IMR-90 (cell line): ENCODE data around the gene NQO2. TPM values are rescaled to one million over a fixed set of nuclear protein-coding genes. Genes with fewer than 3 reads are reported as not detected.
A peak's percentile ranks its signal among the peaks of the same experiment; 100 is the strongest.

Experiments used
- ATAC-seq: fragments of 200-7000 bp; cut with Tn5 transposase; 2 replicates; pipeline ENCODE4 v1.9.1; 2020; ENCODE audit warnings: low read depth, mild to moderate bottlenecking, moderate library complexity
- BruUV-seq: library from RNA; stranded (reverse); fragments of 400-500 nt; replicated peaks from 2 replicates; lab custom pipeline; 2021; lab: Mats Ljungman, UMichigan
- CTCF ChIA-PET: fragments of 300-600 bp; formaldehyde crosslinking; extraction: SDS; loops from one replicate; lab custom pipeline; 2021; ENCODE audit warnings: antibody characterized with exemption; lab: Yijun Ruan, JAX
- POLR2A ChIA-PET: fragments of 300-600 bp; sonication (Branson Sonifier 250); formaldehyde crosslinking; loops from one replicate; lab custom pipeline; 2022; ENCODE audit warnings: antibody characterized with exemption; ENCODE audit not compliant: unreplicated experiment; lab: Charles Lee
- DNase-seq: peaks from one replicate; pipeline ENCODE4 v3.0.0; 2013
- H2AFZ ChIP-seq: replicated peaks from 2 replicates; pipeline ENCODE3; 2013; ENCODE audit warnings: low read length, mild to moderate bottlenecking; ENCODE audit not compliant: poor library complexity
- H2AK5ac ChIP-seq: 2 replicates; pipeline ENCODE4 v1.6.1; 2013; ENCODE audit warnings: low read depth, low read length, inconsistent platforms
- H2AK9ac ChIP-seq: replicated peaks from 2 replicates; pipeline ENCODE3; 2013; ENCODE audit warnings: mild to moderate bottlenecking, low read depth, low read length, moderate library complexity; ENCODE audit not compliant: poor library complexity
- H2BK120ac ChIP-seq: 2 replicates; pipeline ENCODE4 v1.6.1; 2013; ENCODE audit warnings: low read depth, low read length, inconsistent platforms
- H2BK15ac ChIP-seq: 3 replicates; pipeline ENCODE4 v1.6.1; 2013; ENCODE audit warnings: low read depth, low read length, inconsistent platforms
- H2BK20ac ChIP-seq: 2 replicates; pipeline ENCODE4 v1.6.1; 2013; ENCODE audit warnings: low read depth, mild to moderate bottlenecking, inconsistent platforms, low read length, moderate library complexity
- H2BK5ac ChIP-seq: 2 replicates; pipeline ENCODE4 v1.6.1; 2013; ENCODE audit warnings: mild to moderate bottlenecking, low read depth, low read length, inconsistent platforms; ENCODE audit not compliant: poor library complexity, severe bottlenecking
- H3K14ac ChIP-seq: replicated peaks from 2 replicates; pipeline ENCODE4 v1.6.1; 2013; ENCODE audit warnings: low read depth, low read length, inconsistent platforms
- H3K18ac ChIP-seq: 2 replicates; pipeline ENCODE4 v1.6.1; 2013; ENCODE audit warnings: low read depth, low read length, control low read depth
- H3K23ac ChIP-seq: 2 replicates; pipeline ENCODE4 v1.6.1; 2013; ENCODE audit warnings: low read depth, low read length, inconsistent platforms
- H3K27ac ChIP-seq: 2 replicates; pipeline ENCODE4 v1.5.1; 2013; ENCODE audit warnings: mild to moderate bottlenecking, control low read depth, low read length; ENCODE audit not compliant: insufficient read depth
- H3K27me3 ChIP-seq: 2 replicates; pipeline ENCODE4 v1.6.1; 2013; ENCODE audit warnings: low read length; ENCODE audit not compliant: control insufficient read depth, insufficient read depth
- H3K36me3 ChIP-seq: 2 replicates; pipeline ENCODE4 v1.6.1; 2013; ENCODE audit warnings: low read length, mixed read lengths; ENCODE audit not compliant: control insufficient read depth, insufficient read depth
- H3K4ac ChIP-seq: 2 replicates; pipeline ENCODE4 v1.6.1; 2013; ENCODE audit warnings: low read depth, low read length, inconsistent platforms
- H3K4me1 ChIP-seq: 2 replicates; pipeline ENCODE4 v1.6.1; 2013; ENCODE audit warnings: low read length, mixed read lengths; ENCODE audit not compliant: control insufficient read depth, insufficient read depth
- H3K4me2 ChIP-seq: 2 replicates; pipeline ENCODE4 v1.6.1; 2013; ENCODE audit warnings: low read depth, mild to moderate bottlenecking, control low read depth, low read length, moderate library complexity
- H3K4me3 ChIP-seq: 2 replicates; pipeline ENCODE4 v1.5.1; 2013; ENCODE audit warnings: low read depth, mild to moderate bottlenecking, control low read depth, low read length, moderate library complexity; ENCODE audit not compliant: insufficient read depth
- H3K56ac ChIP-seq: 2 replicates; pipeline ENCODE4 v1.6.1; 2013; ENCODE audit warnings: low read length, inconsistent platforms; ENCODE audit not compliant: insufficient read depth; ENCODE audit errors: extremely low read depth
- H3K79me1 ChIP-seq, 2 experiments: 2 replicates each; pipeline ENCODE4 v1.6.1; 2013; ENCODE audit warnings: low read length in 2 of 2, inconsistent platforms in 1 of 2, low read depth in 1 of 2
- H3K9ac ChIP-seq: 2 replicates; pipeline ENCODE4 v1.6.1; 2013; ENCODE audit warnings: low read depth, low read length, control low read depth
- H3K9me1 ChIP-seq: 2 replicates; pipeline ENCODE4 v1.6.1; 2013; ENCODE audit warnings: low read length, inconsistent platforms; ENCODE audit not compliant: insufficient read depth
- H3K9me3 ChIP-seq: 2 replicates; pipeline ENCODE4 v1.6.1; 2013; ENCODE audit warnings: low read length; ENCODE audit not compliant: control insufficient read depth, insufficient read depth
- H4K20me1 ChIP-seq: 2 replicates; pipeline ENCODE4 v1.6.1; 2013; ENCODE audit warnings: low read length, inconsistent platforms; ENCODE audit not compliant: insufficient read depth
- H4K5ac ChIP-seq: 2 replicates; pipeline ENCODE4 v1.6.1; 2013; ENCODE audit warnings: mild to moderate bottlenecking, low read depth, low read length, control low read depth
- H4K8ac ChIP-seq, 2 experiments: 2 replicates each; pipeline ENCODE4 v1.6.1; 2013; ENCODE audit warnings: low read depth in 2 of 2, low read length in 2 of 2, control low read depth in 1 of 2, inconsistent platforms in 1 of 2
- H4K91ac ChIP-seq: 2 replicates; pipeline ENCODE4 v1.6.1; 2013; ENCODE audit warnings: low read depth, low read length, inconsistent platforms; ENCODE audit not compliant: insufficient read depth
- BHLHE40 ChIP-seq: fragments of 150-350 bp; IDR thresholded peaks from 2 replicates; pipeline ENCODE4 v1.6.1; 2016; ENCODE audit warnings: mild to moderate bottlenecking, low read depth, low read length
- CHD1 ChIP-seq: IDR thresholded peaks from 2 replicates; pipeline ENCODE4 v1.6.1; 2012; ENCODE audit warnings: low read depth, low read length, improper control_type of control experiment
- MAZ ChIP-seq: IDR thresholded peaks from 2 replicates; pipeline ENCODE4 v1.6.1; 2012; ENCODE audit warnings: low read depth, mild to moderate bottlenecking, low read length, improper control_type of control experiment, moderate library complexity, borderline replicate concordance
- NFE2L2 ChIP-seq: fragments of 150-350 bp; IDR thresholded peaks from 2 replicates; pipeline ENCODE4 v1.6.1; 2016; ENCODE audit warnings: low read depth, mild to moderate bottlenecking, low read length
- RCOR1 ChIP-seq: IDR thresholded peaks from 2 replicates; pipeline ENCODE4 v1.6.1; 2012; ENCODE audit warnings: mild to moderate bottlenecking, low read length, improper control_type of control experiment; ENCODE audit not compliant: insufficient replicate concordance
- WGBS, 2 experiments: methylation state at CpG; one replicate each; pipeline versions ENCODE4 v1.1.5 to v1.1.7; 2013; ENCODE audit warnings: missing lambda C conversion rate in 2 of 2; ENCODE audit not compliant: insufficient read length in 1 of 2; ENCODE audit errors: extremely low coverage in 2 of 2; 5-methylcytosine and 5-hydroxymethylcytosine counted together
- dilution Hi-C: fragments of 300-500 bp; cut with HindIII; formaldehyde crosslinking; loops from one replicate; pipeline ENCODE4 v1.14.3; 2018; ENCODE audit warnings: low sequenced_read_pairs; ENCODE audit not compliant: unreplicated experiment
- in situ Hi-C: fragments of 300-500 bp; cut with MboI; formaldehyde crosslinking; loops from 3 replicates; pipeline ENCODE4 v1.14.3; 2019; ENCODE audit warnings: low sequenced_read_pairs, inconsistent platforms, mixed read lengths
- intact Hi-C: fragments of 100-400 bp; cut with micrococcal nuclease; formaldehyde crosslinking; loops from 2 replicates; pipeline ENCODE4 v1.10.0; 2022
- polyA plus RNA-seq, 3 experiments: library from polyadenylated mRNA; depleted of rRNA; stranded (reverse); fragments of >200 nt; gene quantifications; 2 replicates each; pipeline ENCODE4 v1.2.3, GENCODE V29; 2012; ENCODE audit warnings: low replicate concordance in 1 of 3
- total RNA-seq: library from RNA; depleted of rRNA; stranded (reverse); fragments of >200 nt; gene quantifications from 2 replicates; pipeline ENCODE4 v1.2.3, GENCODE V29; 2012

The NQO2 gene
- total and polyA plus RNA-seq, 2 of the 4 experiments (the other 2 are of a cell fraction), result 42.5 to 72.1 TPM

- Histone ChIP-seq H3K36me3 (no peaks in the 10 kb centered on the region), H4K91ac (no peak overlapping the region), H3K9me1 (no peaks in the 10 kb centered on the region), H3K4me1 (no peaks in the 10 kb centered on the region), H4K20me1 (no peaks in the 10 kb centered on the region), H3K4ac (no peak overlapping the region), H3K79me1 (no peaks in the 10 kb centered on the region), H3K14ac (no peak overlapping the region), H3K4me3 (no peak overlapping the region), H2BK120ac (no peak overlapping the region), H3K56ac (no peak overlapping the region), H2BK20ac (no peak overlapping the region), H2AK9ac (no peak overlapping the region), H3K18ac (no peak overlapping the region), H3K4me2 (no peak overlapping the region), H4K8ac (no peak overlapping the region), H2BK15ac (no peak overlapping the region), H3K9ac (no peak overlapping the region), H2BK5ac (no peak overlapping the region), H3K9me3 (no peaks in the 10 kb centered on the region), H2AFZ (no peak overlapping the region), H3K23ac (no peak overlapping the region), H3K27ac (no peak overlapping the region), H2AK5ac (no peak overlapping the region), H3K27me3 (peaks cover 7% of the 10 kb centered on the region), H4K5ac (no peak overlapping the region)
- TF ChIP-seq RCOR1 (no peak), CHD1 (no peak), NFE2L2 (peak; percentile 14; the same call in 1 of the 2 replicates), BHLHE40 (peak; percentile 59), MAZ (no peak)
- in situ Hi-C loops, result no loop called here
- intact Hi-C loops, result no loop called here
- WGBS, 2 experiments, result no CpG with 5 or more reads among the region's 3 CpGs
- dilution Hi-C loops, result no loop called here
- no TSS peak for BruUV-seq
- ChIA-PET CTCF (no interaction called here), POLR2A (no interaction called here)
- ATAC-seq (no peak), DNase-seq (peak; percentile 61)
Measured at GRCh38 chr6:3032986-3033385, 33.3 kb downstream of the NQO2 start.
